ENCODE measurements around the gene PTPRN2.

Gene PTPRN2

DNA sequence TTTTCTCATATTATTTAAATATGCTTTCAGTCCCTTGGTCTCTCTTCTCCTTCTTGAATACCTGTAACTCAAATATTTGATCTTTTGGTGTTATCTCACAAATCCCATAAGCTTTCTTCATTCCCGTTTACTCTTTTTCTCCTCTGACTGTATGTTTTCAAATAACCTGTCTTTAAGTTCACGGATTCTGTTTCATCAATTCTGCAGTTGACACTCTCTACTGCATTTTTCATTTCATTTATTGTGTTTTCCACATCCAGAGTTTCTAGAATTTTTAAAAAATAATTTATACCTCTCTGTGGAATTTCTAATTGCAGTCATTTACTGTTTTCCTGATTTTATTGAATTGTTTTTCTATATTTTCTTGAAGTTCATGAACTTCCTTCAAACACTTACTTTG, 298.4 kb downstream of the PTPRN2 start:
- no peak for DNase-seq

- no peak for DNase-seq
These were observed 301.4 kb downstream of the PTPRN2 start for GRCh38 chr7:158286210-158286609.

- DNase-seq: no peak
These were observed 302.2 kb downstream of the PTPRN2 start for GRCh38 chr7:158285383-158285770.

DNA sequence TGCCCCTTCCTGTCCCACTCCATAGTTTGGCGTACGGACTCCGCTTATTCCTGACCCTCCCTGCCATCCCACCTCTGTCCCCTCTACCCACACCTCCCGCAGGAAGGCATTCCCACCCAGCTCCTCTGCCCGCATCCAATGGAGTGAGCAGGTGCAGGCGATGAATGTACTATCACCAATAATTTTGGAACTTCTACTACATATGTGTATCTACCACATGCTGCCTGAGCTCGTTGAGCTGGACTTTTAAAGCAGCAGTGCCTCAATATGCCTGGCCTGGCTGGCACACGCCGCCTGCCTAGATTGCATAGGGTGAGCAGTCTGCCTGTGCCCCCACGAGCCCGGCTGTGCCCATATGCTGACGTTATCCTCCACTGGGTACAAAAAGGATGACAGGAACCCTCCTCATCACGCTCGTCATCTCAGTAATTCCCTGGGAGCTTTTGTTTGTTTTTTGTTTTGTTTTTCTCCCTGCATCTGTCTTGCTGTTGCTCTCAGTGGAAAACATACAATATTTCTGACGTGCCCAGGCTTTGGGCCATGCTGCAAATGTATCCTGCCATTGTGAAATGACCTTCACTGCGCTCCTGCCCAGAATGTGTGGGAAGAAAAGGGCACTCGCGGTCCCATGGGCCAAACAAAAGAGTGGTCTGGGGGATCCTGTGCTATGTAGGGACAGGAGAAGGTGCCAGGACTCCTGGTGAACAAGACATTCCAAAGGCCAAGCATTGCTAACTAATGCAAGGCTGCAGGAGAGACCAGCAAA, 302.8 kb downstream of the PTPRN2 start:
- DNase-seq: no peak

- DNase-seq: no peak
These were observed 303.5 kb downstream of the PTPRN2 start for GRCh38 chr7:158284121-158284520.

- no peak for DNase-seq
These were observed 304.3 kb downstream of the PTPRN2 start for GRCh38 chr7:158283016-158283974.

DNA sequence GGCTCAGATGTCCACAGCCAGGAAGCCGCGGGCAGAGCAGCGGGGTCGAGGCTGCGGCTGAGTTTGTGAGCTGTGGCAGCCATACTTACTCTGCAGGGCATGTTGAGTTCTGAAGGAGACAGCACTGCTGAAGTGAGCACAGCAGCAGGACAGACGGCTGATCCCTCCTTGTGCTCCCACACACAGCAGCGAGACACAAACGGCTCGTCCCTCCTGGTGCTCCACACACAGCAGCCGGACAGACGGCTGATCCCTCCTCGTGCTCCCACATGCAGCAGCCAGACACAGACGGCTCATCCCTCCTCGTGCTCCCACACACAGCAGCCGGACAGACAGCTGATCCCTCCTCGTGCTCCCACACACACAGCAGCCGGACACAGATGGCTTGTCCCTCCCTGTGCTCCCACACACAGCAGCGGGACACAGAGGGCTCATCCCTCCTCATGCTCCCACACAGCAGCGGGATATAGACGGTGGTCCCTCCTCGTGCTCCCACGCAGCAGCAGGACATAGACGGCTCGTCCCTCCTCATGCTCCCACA, 305.1 kb downstream of the PTPRN2 start:
- DNase-seq: no peak

- no peak for DNase-seq
These were observed 306.2 kb downstream of the PTPRN2 start for GRCh38 chr7:158281441-158281840.

DNA sequence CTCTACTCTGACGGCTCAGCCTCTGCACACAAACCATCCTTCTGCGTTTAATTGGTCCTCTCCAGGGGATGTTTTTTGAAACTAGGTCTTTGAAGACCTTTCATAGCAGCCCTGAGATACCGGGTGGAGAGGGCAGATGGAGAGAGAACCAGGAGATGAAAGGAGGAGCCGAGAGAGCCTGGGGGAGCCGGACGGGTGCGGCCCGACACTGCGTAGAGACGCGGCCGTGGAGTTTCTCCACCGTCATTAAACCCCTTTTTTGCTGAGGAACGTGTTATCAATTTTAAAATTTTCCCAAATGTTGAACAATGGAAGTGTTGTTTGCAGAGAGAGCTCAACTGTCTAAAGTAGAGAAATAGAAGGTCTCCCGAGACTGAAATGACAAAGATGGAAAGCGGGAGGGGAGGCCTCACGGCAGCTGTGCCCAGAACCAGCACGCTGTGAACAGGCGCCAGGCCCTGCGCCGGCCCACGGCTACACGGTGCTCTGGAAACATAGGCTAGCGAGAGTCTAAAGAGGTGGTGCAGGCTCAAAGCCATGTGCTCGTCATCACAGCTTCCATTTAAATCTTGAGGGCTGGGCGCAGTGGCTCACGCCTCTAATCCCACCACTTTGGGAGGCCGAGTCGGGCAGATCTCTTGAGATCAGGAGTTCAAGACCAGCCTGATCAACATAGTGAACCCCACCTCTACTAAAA, 307.0 kb downstream of the PTPRN2 start:
- DNase-seq: no peak

DNA sequence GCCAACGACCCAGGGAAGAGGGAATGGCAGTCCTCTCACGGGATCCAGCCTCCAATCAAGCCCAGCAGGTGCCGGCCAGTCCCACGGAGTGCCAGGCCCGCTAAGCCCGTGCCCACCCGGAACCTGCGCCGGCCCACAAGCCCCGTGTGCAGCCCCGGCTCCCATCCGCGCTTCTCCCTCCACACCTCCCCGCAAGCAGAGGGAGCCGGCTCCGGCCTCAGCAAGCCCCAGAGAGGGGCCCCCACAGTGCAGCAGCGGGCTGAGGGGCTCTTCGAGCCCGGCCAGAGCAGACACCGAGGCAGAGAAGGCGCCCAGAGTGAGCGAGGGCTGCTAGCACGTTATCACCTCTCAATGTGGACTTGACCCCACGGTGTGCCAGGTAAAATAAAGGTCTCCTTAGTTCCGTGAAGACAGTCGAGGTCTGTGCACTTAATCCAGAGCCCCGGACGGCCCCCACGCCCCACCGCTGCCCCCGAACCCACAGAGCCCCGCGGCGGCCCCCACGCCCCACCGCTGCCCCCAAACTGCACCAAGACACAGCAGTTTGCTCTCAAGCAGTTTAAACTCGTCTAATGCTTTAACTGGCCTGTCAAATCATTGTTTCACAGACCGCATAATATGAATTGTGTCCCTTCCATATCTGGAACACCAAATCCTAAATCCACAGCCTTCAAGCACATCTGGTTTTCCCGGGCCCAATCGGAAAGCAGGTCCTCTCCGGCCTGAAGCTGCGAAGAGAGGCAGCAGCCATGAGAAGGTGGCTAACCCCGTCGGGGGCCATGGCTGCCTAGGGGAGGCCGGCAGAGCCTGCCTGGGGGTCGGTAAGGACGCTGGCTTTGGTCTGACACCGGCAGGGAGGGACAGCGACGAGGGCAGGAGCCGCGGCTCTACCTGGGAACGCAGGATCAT, 307.8 kb downstream of the PTPRN2 start:
- no peak for DNase-seq

- no peak for DNase-seq
These were observed 308.8 kb downstream of the PTPRN2 start for GRCh38 chr7:158278745-158279320.

DNA sequence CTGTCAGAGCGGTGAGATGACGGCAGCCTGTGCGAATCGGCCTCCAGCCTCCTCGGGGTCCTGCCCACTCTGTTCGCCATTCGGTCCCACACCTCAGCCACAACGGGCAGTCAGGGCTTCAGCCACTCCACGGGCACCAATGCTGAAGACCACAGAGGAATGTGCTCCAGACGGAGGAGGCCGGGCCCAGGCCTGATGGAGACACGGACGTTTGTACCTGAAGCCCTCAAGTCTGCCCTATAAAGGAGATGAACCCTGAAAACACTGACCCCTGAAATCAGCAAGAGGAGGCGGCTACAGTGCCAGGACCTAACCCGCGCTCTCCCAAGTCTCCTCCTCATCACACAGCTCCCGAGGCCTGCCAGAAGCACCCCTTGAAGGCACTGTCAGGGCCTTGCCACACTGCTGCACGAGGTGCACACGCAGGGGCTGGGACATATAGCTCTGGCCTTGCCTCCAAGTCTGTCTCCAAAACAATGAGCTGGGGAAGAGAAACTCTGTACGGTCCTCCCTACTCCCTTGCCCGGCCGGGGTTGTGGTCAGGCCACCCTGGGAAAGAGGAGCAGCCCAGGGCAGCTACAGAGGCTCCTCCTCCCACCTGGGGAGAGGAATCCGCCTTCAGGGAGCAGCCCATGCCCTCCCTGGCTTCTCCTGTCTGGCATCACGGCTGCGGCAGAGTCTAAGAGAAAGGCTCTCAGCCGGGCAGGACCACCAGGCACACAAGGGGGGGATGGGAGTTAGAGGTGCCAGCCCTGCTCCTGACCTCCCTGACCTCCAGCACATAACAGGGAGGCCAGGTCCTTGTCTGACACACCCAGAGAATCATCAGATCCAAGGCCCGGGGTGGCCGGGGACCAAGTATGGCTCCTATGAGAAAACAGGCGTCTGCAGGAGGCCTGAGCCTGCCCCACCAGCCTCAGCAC, 310.1 kb downstream of the PTPRN2 start:
- DNase-seq: no peak

DNA sequence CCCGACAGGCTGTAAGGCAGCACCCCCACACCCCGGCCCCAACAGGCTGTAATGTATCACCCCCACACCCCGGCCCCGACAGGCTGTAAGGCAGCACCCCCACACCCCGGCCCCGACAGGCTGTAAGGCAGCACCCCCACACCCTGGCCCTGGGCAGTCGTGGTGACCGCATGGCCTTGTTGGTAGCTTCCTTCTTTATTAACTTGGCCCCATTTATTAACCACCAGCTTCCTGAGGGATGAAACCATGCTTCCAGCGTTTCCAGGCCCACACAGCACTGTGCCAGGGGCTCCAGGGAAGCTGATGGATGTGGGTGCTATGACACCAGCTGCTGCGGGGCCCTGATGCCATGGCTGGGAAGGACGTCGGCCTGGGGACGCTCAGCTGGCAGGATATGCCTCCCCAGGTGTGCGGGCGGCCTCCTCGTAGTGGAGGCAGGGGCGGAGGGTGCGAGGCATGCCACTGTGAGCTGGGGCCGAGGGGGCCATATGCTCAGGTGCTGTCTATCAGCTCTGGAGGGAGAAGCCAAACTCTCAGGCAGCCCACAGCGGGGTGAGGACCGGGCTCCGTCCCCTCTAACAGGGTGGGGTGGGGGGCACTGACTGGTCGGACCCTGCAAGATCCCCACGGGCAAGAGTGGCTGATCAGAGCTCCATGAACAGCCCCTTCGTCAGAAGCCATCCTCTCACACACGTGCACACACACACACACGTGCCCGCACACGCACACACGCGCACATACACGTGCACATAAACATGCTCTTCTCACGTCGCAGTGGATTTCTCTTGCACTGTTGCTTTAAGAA, 311.0 kb downstream of the PTPRN2 start:
- no peak for DNase-seq

- DNase-seq: no peak
These were observed 311.8 kb downstream of the PTPRN2 start for GRCh38 chr7:158275711-158276413.

DNA sequence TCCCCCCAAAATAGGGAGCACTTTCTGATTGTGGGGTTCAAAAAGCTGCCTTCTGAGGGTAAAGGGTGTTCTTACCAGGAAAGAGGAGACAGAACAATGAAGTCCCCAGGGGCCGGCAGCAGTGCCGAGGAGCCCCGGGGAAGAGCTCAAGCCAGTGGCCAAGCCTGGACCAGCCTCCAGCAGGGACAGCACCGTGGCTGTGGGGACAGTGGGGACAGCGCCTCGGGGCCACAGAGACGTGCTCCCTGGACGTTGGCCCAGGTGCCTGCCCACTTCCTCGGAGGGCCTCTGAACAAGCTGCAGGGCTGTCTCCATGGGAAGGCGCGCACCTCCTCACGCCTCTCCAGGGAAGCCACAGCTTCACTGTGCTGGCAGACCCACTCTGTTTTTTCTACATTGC, 312.6 kb downstream of the PTPRN2 start:
- DNase-seq: no peak

DNA sequence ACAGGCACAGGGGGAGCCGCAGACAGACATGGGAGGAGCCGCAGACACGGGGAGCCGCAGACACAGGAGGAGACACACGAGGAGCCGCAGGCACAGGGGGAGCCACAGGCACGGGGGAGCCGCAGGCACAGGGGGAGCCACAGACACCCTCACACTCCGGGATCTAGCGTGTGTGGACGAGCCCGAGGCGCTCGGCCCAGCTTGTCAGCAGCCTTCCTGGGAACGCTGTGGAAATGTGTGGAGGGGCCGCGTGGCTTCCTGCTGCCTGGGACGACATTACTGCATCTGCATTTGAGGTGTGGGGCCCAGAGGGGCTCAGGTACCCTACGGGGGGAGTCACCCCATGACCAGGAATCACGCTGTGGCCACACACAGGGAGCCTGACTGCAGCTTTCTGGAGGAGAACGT, 313.2 kb downstream of the PTPRN2 start:
- no peak for DNase-seq

DNA sequence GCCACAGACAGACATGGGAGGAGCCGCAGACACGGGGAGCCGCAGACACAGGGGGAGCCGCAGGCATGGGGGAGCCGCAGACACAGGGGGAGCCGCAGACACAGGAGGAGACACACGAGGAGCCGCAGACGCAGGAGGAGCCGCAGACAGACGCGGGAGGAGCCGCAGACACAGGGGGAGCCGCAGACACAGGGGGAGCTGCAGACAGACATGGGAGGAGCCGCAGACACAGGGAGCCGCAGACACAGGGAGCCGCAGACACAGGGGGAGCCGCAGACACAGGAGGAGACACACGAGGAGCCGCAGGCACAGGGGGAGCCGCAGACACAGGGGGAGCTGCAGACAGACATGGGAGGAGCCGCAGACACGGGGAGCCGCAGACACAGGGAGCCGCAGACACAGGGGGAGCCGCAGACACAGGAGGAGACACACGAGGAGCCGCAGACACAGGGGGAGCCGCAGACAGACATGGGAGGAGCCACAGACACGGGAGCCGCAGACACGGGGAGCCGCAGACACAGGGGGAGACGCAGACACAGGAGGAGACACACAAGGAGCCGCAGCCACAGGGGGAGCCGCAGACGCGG, 313.8 kb downstream of the PTPRN2 start:
- DNase-seq: peak; percentile 55

DNA sequence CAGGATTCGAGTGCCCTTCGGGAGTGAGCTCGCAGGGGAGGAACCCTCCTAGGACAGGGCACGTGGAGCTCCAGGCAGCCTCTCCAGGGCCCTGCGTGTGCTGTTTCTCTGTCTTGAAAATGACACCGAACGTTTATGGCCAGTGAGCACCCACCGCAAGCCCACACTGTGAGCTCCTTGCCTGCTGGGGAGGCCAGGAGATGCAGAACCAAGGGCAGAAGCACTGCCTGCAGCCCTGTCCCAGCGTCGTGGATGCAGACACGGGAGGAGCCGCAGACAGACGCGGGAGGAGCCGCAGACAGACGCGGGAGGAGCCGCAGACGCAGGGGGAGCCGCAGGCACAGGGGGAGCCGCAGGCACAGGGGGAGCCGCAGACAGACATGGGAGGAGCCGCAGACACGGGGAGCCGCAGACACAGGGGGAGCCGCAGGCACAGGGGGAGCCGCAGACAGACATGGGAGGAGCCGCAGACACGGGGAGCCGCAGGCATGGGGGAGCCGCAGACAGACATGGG, 314.4 kb downstream of the PTPRN2 start:
- DNase-seq: no peak
